ENCODE results near the gene ORM2. TPM values are rescaled to one million over a fixed set of nuclear protein-coding genes. Genes with fewer than 3 reads are reported as not detected.

The ORM2 gene
- total RNA-seq, 1 donor from 2014 or later = not detected

GRCh38 chr9:114291886-114292590 is 37.6 kb upstream of the ORM2 start:
- no peak for DNase-seq (ENCODE audit: low read depth in 2 of 2)

GRCh38 chr9:114294664-114295063 is 35.0 kb upstream of the ORM2 start:
- DNase-seq (ENCODE audit: low read depth in 2 of 2) = no peak

- DNase-seq (ENCODE audit: low read depth in 2 of 2) = no peak
These were observed 33.3 kb upstream of the ORM2 start for GRCh38 chr9:114296338-114296737.

- DNase-seq (ENCODE audit: low read depth in 2 of 2) = no peak
These were observed 30.1 kb upstream of the ORM2 start for GRCh38 chr9:114299286-114300152.

GRCh38 chr9:114300153-114300845 is 29.4 kb upstream of the ORM2 start:
- DNase-seq (ENCODE audit: low read depth in 2 of 2) = no peak

- no peak for DNase-seq (ENCODE audit: low read depth in 2 of 2)
These were observed 28.5 kb upstream of the ORM2 start for GRCh38 chr9:114300846-114301797.

GRCh38 chr9:114301798-114302565 is 27.7 kb upstream of the ORM2 start:
- no peak for DNase-seq (ENCODE audit: low read depth in 2 of 2)

GRCh38 chr9:114302727-114303126 is 26.9 kb upstream of the ORM2 start:
- DNase-seq (ENCODE audit: low read depth in 2 of 2) = no peak

GRCh38 chr9:114303571-114303970 is 26.1 kb upstream of the ORM2 start:
- no peak for DNase-seq (ENCODE audit: low read depth in 2 of 2)

GRCh38 chr9:114303977-114304376 is 25.7 kb upstream of the ORM2 start:
- no peak for DNase-seq (ENCODE audit: low read depth in 2 of 2)

- DNase-seq (ENCODE audit: low read depth in 2 of 2) = no peak
These were observed 25.1 kb upstream of the ORM2 start for GRCh38 chr9:114304416-114305188.

- DNase-seq (ENCODE audit: low read depth in 2 of 2) = no peak
These were observed 21.8 kb upstream of the ORM2 start for GRCh38 chr9:114307899-114308267.

GRCh38 chr9:114308361-114308950 is 21.2 kb upstream of the ORM2 start:
- DNase-seq (ENCODE audit: low read depth in 2 of 2) = no peak

- DNase-seq (ENCODE audit: low read depth in 2 of 2) = no peak
These were observed 20.6 kb upstream of the ORM2 start for GRCh38 chr9:114309096-114309495.

GRCh38 chr9:114310471-114311450 is 18.9 kb upstream of the ORM2 start:
- no peak for DNase-seq (ENCODE audit: low read depth in 2 of 2)

- DNase-seq (ENCODE audit: low read depth in 2 of 2) = no peak
These were observed 17.8 kb upstream of the ORM2 start for GRCh38 chr9:114311571-114312512.

GRCh38 chr9:114312513-114312875 is 17.2 kb upstream of the ORM2 start:
- DNase-seq (ENCODE audit: low read depth in 2 of 2) = no peak
